ENCODE results near the gene ACER1.

DNA sequence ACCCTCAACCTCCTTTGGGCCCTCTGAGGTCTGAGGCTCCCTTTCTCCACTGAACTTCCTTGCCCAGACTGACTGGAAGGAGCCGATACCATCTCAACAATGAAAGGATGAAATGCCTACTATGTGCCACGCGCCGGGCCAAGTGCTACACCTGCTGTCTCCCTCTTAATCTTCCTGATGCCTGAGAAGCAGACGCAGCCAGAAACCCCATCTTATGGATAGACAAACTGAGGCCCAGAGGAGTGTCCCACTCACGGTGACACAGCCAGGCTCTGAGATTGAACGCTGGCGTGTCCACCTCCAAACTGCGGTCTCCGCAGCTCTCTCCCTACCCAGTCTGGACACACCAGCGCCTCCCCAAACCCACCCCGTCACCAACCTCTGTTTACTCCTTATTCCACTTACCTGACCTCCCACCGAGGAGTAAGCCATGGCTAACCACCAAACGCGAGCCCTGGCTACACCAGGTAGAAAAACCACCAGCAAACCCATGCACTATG lies 74.5 kb downstream of the ACER1 start:
- TF ChIP-seq TAF1 (IDR thresholded peaks at IDR 0.05; ENCODE audit: low read depth, low read length) (no peak), POU2F2 (IDR thresholded peaks at IDR 0.05; ENCODE audit: low read depth, low read length) (no peak), POLR2AphosphoS5 (IDR thresholded peaks at IDR 0.05; ENCODE audit: low read depth, low read length) (no peak), POLR2A (IDR thresholded peaks at IDR 0.05; ENCODE audit: low read depth, low read length) (no peak)
